ENCODE data around the gene SCP2D1.

GRCh38 chr20:18781509-18781908 is 32.1 kb upstream of the SCP2D1 start:
- TF ChIP-seq CTCF (IDR thresholded peaks at IDR 0.05): no peak
- TF ChIP-seq POLR2A (IDR thresholded peaks at IDR 0.05): no peak

Measured in Peyer's patch (tissue), 4 donors.